Calu3 (cell line): ENCODE data around the gene TMEM8B. TPM values are rescaled to one million over a fixed set of nuclear protein-coding genes. Genes with fewer than 3 reads are reported as not detected.

Experiments used
- BruUV-seq: library from RNA; stranded (reverse); fragments of 400-500 nt; replicated peaks from 2 replicates; lab custom pipeline; 2021; lab: Mats Ljungman, UMichigan
- CTCF ChIA-PET: fragments of 300-600 bp; sonication (Branson Sonifier 250); formaldehyde crosslinking; loops from one replicate; lab custom pipeline; 2022; ENCODE audit warnings: antibody characterized with exemption; lab: Charles Lee
- DNase-seq: peaks from one replicate; pipeline ENCODE4 v3.0.0; 2022
- H3K27ac Mint-ChIP-seq: one replicate; pipeline ENCODE4 v1.8.0; 2022; ENCODE audit warnings: mixed read lengths; ENCODE audit not compliant: unreplicated experiment
- H3K27me3 Mint-ChIP-seq: one replicate; pipeline ENCODE4 v1.8.0; 2022; ENCODE audit warnings: mixed read lengths; ENCODE audit not compliant: unreplicated experiment
- H3K36me3 Mint-ChIP-seq: one replicate; pipeline ENCODE4 v1.8.0; 2022; ENCODE audit warnings: mild to moderate bottlenecking, moderate library complexity, mixed read lengths; ENCODE audit not compliant: insufficient read depth, unreplicated experiment
- H3K4me1 Mint-ChIP-seq: one replicate; pipeline ENCODE4 v1.8.0; 2022; ENCODE audit warnings: mild to moderate bottlenecking, low read depth, mixed read lengths; ENCODE audit not compliant: unreplicated experiment
- H3K4me3 Mint-ChIP-seq: one replicate; pipeline ENCODE4 v1.8.0; 2022; ENCODE audit warnings: mild to moderate bottlenecking, low read depth, moderate library complexity, mixed read lengths; ENCODE audit not compliant: unreplicated experiment
- H3K9me3 Mint-ChIP-seq: one replicate; pipeline ENCODE4 v1.8.0; 2022; ENCODE audit warnings: low read depth, mixed read lengths; ENCODE audit not compliant: unreplicated experiment
- intact Hi-C: fragments of 100-400 bp; cut with micrococcal nuclease; formaldehyde crosslinking; loops from one replicate; pipeline ENCODE4 v1.10.0; 2022; ENCODE audit not compliant: unreplicated experiment
- total RNA-seq: library from RNA; stranded (reverse); gene quantifications from 2 replicates; pipeline ENCODE4 v1.2.3, GENCODE V29; 2022
- TF ChIP-seq, protein P1 (sequence below): fragments of 200-600 bp; IDR thresholded peaks from one replicate; pipeline ENCODE4 v1.8.0; 2022; ENCODE audit warnings: antibody characterized with exemption; ENCODE audit not compliant: unreplicated experiment

TMEM8B gene
- total RNA-seq, 1 experiment from 2014 or later = 2.5 TPM

GRCh38 chr9:35806101-35806500, 22.9 kb upstream of the TMEM8B start:
- no TSS peak for BruUV-seq
- DNase-seq = no peak
- H3K4me1 Mint-ChIP-seq = no peaks in the 10 kb centered on the region
- no peaks in the 10 kb centered on the region for H3K9me3 Mint-ChIP-seq
- no peak overlapping the region for H3K27ac Mint-ChIP-seq
- CTCF ChIA-PET = no interaction called here
- TF ChIP-seq, protein P1, sequence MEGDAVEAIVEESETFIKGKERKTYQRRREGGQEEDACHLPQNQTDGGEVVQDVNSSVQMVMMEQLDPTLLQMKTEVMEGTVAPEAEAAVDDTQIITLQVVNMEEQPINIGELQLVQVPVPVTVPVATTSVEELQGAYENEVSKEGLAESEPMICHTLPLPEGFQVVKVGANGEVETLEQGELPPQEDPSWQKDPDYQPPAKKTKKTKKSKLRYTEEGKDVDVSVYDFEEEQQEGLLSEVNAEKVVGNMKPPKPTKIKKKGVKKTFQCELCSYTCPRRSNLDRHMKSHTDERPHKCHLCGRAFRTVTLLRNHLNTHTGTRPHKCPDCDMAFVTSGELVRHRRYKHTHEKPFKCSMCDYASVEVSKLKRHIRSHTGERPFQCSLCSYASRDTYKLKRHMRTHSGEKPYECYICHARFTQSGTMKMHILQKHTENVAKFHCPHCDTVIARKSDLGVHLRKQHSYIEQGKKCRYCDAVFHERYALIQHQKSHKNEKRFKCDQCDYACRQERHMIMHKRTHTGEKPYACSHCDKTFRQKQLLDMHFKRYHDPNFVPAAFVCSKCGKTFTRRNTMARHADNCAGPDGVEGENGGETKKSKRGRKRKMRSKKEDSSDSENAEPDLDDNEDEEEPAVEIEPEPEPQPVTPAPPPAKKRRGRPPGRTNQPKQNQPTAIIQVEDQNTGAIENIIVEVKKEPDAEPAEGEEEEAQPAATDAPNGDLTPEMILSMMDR = no peak
- intact Hi-C loops = no loop called here
- no peaks in the 10 kb centered on the region for H3K27me3 Mint-ChIP-seq
- peaks cover 8% of the 10 kb centered on the region for H3K36me3 Mint-ChIP-seq
- H3K4me3 Mint-ChIP-seq = no peak overlapping the region

- intact Hi-C loops = no loop called here
- Mint-ChIP-seq H3K36me3 (peaks cover 14% of the 10 kb centered on the region), H3K9me3 (no peaks in the 10 kb centered on the region), H3K27ac (no peak overlapping the region), H3K4me1 (no peaks in the 10 kb centered on the region), H3K27me3 (no peaks in the 10 kb centered on the region), H3K4me3 (no peak overlapping the region)
- BruUV-seq = no TSS peak
- DNase-seq = no peak
- CTCF ChIA-PET = no interaction called here
- TF ChIP-seq, protein P1 = no peak
Observed at GRCh38 chr9:35808433-35808832, 20.6 kb upstream of the TMEM8B start.

DNA sequence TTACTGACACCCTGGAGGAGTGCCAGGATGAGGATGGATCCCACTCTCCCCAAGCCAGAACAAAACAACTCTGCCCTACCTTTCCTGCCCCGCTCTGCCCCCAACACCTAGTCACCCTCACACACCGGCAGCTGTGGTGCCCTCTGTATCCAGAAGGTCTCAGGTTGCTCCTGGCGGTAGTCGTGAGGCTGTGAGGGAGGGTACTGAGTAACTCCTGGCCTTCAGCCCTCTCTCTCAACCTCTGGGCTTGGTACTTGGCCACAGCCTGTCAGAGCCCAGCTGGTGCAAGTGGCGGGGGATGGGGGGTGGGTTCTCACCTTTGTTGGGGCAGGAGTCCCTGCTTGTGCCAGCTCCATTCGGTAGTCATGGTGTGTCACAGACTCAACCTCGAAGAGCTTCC, 18.9 kb upstream of the TMEM8B start:
- H3K27me3 Mint-ChIP-seq = no peaks in the 10 kb centered on the region
- no TSS peak for BruUV-seq
- H3K4me3 Mint-ChIP-seq = no peak overlapping the region
- DNase-seq = no peak
- CTCF ChIA-PET = interaction anchor here (0.6 kb wide), 1 partner anchor 60 kb away, joined by 3 read pairs; no protein-coding TSS in a partner anchor
- H3K27ac Mint-ChIP-seq = no peak overlapping the region
- no peaks in the 10 kb centered on the region for H3K9me3 Mint-ChIP-seq
- TF ChIP-seq, protein P1 = no peak
- H3K36me3 Mint-ChIP-seq = peaks cover 26% of the 10 kb centered on the region
- peaks cover 8% of the 10 kb centered on the region for H3K4me1 Mint-ChIP-seq
- intact Hi-C loops = loop anchor here (10.0 kb wide), 1 partner anchor 75 kb away; the partner anchor contains the start of genes CREB3 and TLN1

GRCh38 chr9:35811381-35812024, 17.5 kb upstream of the TMEM8B start:
- no TSS peak for BruUV-seq
- no peaks in the 10 kb centered on the region for H3K9me3 Mint-ChIP-seq
- no peak overlapping the region for H3K27ac Mint-ChIP-seq
- CTCF ChIA-PET = interaction anchor here (0.6 to 1.4 kb wide), 2 partner anchors 33 to 75 kb away, joined by 3 read pairs; no protein-coding TSS in a partner anchor
- H3K27me3 Mint-ChIP-seq = no peaks in the 10 kb centered on the region
- TF ChIP-seq, protein P1 = no peak
- DNase-seq = no peak
- peaks cover 8% of the 10 kb centered on the region for H3K4me1 Mint-ChIP-seq
- peaks cover 33% of the 10 kb centered on the region for H3K36me3 Mint-ChIP-seq
- intact Hi-C loops = loop anchor here (10.0 kb wide), 1 partner anchor 77 kb away; the partner anchor contains the start of genes CREB3 and TLN1
- H3K4me3 Mint-ChIP-seq = peak overlapping the region; percentile 66
